Esophagus muscularis mucosa (tissue), 3 donors: ENCODE measurements around the gene TSC1.

Experiments
- POLR2A ChIP-seq: fragments of 450-650 bp; IDR thresholded peaks from one replicate; pipeline ENCODE4 v1.6.1; 2017; ENCODE audit warnings: antibody characterized with exemption, moderate library complexity, mild to moderate bottlenecking, low read depth
- TF ChIP-seq, protein P1 (sequence below), 3 experiments: fragments of 200-600 bp in 2 of 3; fragments of 450-650 bp in 1 of 3; sonication (generic) in 2 of 3; IDR thresholded peaks; one replicate each; pipeline ENCODE4 v1.5.1; 2017 to 2019; ENCODE audit warnings: antibody characterized with exemption in 3 of 3, mild to moderate bottlenecking in 2 of 3, moderate library complexity in 1 of 3

DNA sequence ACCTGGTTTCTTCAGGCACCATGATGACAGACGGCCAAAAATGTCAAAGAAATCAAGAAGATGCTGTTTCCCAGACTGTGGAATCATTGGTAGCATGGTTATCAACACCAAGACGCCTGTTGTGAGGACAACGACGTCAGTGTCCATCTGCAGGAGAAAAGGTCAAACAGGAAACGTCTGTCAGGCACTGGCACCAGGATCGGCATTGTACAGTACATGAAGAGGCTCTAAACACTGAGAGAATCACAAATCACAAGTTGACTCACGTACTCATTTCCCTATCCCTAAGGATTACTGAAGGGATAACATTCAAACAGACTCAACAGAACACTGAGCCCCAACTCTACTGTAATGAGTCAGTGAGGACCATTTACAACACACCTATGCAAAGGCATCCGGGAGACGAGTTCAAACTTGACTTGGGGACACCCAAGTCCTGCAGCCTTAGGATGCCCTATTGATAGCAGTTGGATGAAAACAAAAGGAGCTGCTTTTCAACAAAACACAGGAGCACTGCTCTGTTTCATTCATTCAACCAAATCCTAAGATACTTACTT lies 21.0 kb downstream of the TSC1 start:
- TF ChIP-seq, protein P1, sequence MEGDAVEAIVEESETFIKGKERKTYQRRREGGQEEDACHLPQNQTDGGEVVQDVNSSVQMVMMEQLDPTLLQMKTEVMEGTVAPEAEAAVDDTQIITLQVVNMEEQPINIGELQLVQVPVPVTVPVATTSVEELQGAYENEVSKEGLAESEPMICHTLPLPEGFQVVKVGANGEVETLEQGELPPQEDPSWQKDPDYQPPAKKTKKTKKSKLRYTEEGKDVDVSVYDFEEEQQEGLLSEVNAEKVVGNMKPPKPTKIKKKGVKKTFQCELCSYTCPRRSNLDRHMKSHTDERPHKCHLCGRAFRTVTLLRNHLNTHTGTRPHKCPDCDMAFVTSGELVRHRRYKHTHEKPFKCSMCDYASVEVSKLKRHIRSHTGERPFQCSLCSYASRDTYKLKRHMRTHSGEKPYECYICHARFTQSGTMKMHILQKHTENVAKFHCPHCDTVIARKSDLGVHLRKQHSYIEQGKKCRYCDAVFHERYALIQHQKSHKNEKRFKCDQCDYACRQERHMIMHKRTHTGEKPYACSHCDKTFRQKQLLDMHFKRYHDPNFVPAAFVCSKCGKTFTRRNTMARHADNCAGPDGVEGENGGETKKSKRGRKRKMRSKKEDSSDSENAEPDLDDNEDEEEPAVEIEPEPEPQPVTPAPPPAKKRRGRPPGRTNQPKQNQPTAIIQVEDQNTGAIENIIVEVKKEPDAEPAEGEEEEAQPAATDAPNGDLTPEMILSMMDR (IDR thresholded peaks at IDR 0.05) = no peak
- no peak for TF ChIP-seq POLR2A
